GM20000 (cell line): ENCODE results near the gene MAST2.
"Not testable (repeated sequence)": the region's sequence is repeated elsewhere in the genome, so short reads cannot be mapped to it uniquely, and the experiment has no call there.

ENCODE experiments used
- DNase-seq: peaks from one replicate; pipeline ENCODE4 v3.0.0; 2012; ENCODE audit warnings: low spot score
- TF ChIP-seq, protein P1 (sequence below): IDR thresholded peaks from 2 replicates; pipeline ENCODE4 v1.5.1; 2012; ENCODE audit warnings: mild to moderate bottlenecking, control low read depth; ENCODE audit errors: extremely low read depth, missing control alignments

MAST2 gene

DNA sequence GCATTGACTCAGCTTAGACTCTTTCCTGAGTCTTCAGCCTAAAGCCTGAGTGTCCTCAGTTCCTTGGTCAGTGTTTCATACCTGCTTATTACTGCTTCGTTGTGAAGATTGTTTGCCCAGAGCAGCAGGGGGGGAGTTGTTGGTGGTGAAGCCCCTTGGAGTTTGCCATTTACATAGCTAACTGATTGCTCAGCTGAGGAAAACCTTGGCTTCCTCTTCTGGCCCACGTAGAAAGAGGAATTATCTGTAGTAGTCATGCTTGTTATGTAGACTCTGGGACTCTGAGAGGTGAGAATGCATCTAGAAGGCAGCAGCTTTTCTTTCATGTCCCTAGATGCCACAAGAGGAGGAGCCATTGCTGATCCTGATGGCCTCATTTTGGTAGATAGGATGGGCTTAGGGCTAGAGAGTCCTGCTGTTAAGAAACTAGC, 125.9 kb downstream of the MAST2 start:
- no peak for DNase-seq

DNA sequence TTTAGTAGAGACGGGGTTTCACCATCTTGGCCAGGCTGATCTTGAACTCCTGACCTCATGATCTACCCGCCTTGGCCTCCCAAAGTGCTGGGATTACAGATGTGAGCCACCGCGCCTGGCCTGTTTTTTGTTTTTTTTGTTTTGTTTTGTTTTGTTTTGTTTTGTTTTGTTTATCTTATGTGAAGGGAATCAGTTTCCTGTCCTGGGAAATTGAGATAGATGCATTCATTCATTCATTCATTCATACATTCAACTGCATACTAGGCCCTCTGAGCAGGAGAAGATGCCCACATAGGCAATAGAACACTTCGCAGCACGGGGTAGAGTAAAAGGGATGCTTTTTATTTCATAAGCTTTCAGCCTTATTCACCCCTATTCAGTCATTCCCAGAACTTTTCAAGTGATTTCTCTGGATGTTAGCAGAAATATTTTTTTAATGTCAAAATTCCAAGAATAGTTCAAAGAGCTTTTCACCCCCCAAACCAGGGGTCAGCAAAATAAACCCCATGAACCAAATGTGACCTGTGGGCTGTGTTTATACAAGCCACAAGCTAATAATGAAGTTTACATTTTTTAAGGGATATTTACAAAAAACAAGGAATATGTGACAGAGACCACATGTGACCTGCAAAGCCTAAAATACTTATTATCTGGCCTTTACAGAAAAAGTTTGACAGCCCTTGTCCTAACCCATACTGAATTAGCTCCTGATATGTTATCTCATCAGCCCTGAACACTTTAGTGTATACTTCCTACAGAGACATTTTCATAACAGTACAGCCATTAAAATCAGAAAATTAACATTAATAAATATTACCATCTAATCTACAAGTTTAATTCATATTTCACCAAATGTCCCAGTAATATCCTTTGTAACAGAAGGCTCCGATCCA, 127.1 kb downstream of the MAST2 start:
- TF ChIP-seq, protein P1, sequence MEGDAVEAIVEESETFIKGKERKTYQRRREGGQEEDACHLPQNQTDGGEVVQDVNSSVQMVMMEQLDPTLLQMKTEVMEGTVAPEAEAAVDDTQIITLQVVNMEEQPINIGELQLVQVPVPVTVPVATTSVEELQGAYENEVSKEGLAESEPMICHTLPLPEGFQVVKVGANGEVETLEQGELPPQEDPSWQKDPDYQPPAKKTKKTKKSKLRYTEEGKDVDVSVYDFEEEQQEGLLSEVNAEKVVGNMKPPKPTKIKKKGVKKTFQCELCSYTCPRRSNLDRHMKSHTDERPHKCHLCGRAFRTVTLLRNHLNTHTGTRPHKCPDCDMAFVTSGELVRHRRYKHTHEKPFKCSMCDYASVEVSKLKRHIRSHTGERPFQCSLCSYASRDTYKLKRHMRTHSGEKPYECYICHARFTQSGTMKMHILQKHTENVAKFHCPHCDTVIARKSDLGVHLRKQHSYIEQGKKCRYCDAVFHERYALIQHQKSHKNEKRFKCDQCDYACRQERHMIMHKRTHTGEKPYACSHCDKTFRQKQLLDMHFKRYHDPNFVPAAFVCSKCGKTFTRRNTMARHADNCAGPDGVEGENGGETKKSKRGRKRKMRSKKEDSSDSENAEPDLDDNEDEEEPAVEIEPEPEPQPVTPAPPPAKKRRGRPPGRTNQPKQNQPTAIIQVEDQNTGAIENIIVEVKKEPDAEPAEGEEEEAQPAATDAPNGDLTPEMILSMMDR, result no peak
- DNase-seq, result no peak

More for the DNA sequence above, 125.9 kb downstream of the MAST2 start:
- TF ChIP-seq, protein P1, result no peak

DNA sequence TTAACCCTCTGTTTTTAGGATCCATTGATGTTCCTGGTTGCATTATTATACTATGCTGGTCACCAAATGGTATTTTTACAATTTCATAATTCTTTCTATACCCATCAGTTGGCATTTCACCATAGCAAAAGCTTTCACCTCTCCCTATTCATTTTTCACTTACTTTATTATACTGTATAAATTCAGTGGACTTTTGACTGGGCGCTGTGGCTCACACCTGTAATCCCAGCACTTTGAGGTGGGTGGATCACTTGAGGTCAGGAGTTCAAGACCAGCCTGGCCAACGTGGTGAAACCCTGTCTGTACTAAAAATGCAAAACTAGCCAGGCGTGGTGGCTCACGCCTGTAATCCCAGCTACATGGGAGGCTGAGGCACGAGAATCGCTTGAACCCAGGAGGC, 128.8 kb downstream of the MAST2 start:
- DNase-seq, result not testable (repeated sequence)

DNA sequence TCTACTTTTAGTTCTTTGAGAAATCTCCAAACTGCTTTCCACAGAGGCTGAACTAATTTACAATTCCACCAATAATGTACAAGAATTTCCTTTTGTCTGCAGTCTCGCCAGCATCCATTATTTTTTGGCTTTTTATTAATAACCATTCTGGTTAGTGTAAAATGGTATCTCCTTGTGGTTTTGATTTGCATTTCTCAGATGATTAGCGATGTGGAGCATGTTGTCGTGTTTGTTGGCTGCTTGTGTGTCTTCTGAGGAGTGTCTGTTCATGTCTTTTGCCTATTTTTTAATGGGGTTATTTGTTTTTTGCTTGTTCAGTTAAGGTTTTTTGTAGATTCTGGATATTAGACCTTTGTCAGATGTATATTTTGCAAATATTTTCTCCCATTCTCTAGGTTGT, 131.5 kb downstream of the MAST2 start:
- TF ChIP-seq, protein P1, result no peak
- DNase-seq, result no peak

DNA sequence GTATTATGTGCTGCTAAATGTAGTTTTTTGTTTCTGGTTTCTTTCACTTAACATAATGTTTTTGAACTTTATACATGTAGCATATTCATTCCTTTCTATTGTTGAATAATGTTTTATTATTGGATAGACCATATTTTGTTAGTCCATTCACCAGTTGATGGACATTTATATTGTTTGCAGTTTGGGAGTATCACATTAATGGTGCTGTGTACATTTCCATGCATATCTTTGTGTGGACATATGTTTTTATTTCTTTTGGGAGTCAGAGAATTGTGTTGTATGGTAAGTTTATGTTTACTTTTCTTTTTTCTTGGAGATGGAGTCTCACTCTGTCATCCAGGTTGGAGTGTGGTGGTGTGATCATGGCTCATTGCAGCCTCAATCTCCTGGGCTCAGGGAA, 134.6 kb downstream of the MAST2 start:
- no peak for DNase-seq
- TF ChIP-seq, protein P1, result no peak

DNA sequence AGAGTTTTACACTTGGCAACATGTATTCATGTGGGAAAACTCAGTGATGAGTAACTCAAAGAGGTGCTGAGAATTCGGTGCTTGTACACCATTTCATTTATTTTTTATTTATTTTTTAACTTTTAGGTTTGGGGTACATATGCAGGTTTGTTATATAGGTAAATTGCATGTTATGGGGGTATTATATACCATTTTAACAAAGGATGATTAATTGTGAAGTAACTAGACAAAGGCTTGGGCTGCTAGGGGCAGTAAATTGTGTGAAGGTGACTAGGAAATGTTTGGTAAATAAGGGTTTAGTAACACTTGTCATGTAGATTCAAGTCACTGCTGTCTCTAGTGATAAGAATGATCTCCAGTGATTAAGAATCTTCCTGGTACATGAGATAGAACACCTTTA, 139.0 kb downstream of the MAST2 start:
- DNase-seq, result no peak
- TF ChIP-seq, protein P1, result no peak

DNA sequence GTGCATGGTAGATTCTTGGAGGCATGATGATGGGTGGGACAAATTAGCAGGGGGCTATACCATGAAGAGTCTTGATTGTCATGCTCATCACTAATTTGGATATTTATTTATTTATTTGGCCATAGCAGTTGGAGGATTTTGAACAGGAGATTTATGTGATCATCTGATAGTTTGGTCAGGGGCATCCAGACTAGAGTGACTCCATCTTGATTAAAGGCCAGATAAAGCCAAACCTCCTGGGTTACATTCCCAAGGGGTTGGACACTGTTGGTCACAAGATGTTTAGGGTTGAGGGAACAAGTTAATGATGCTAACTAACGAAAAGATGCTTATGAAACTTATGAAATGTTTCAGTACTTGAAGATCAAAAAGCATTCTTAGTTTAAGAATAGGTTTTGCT, 139.8 kb downstream of the MAST2 start:
- TF ChIP-seq, protein P1, result no peak

DNA sequence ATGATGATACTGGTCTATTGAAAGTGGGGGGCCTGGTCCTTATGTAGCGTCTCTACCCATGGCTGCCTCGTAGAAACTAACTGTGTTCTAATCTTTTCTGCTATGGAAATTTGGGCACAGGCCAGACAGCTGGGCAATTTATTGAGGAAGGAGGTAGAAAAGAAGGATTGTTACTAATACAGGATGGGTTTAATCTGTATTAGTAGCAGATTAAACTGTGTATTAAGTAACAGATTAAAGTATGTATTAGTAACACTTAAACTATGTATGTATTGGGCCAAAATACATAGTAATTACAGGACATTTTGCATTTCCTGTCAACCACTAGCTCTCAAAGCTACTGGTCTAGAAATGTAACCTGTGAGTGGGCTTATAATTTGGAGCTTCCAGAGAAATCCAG, 142.0 kb downstream of the MAST2 start:
- DNase-seq, result no peak
- TF ChIP-seq, protein P1, result no peak

More for the DNA sequence above, 139.8 kb downstream of the MAST2 start:
- no peak for DNase-seq

DNA sequence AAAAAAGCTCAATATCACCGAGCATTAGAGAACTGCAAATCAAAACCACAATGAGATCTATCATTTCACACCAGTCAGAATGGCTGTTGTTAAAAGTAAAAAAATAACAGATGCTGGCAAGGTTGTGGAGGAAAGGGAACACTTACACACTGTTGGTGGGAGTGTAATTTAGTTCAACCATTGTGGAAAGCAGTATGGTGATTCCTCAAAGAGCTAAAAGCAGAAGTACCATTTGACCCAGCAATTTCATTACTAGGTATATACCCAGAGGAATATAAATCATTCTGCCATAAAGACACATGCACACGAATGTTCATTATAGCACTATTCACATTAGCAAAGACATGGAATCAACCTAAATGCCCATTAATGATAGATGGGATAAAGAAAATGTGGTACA, 146.1 kb downstream of the MAST2 start:
- DNase-seq, result not testable (repeated sequence)
